ENCODE data around the gene TBCA. TPM values are rescaled to one million over a fixed set of nuclear protein-coding genes. Genes with fewer than 3 reads are reported as not detected.
A peak's percentile ranks its signal among the peaks of the same experiment; 100 is the strongest.

Gene TBCA
- total and polyA plus RNA-seq, 9 of the 15 experiments (the other 6 are each of a cell fraction or from before 2014, with no cell fraction given): 164 to 661 (median 334) TPM

DNA sequence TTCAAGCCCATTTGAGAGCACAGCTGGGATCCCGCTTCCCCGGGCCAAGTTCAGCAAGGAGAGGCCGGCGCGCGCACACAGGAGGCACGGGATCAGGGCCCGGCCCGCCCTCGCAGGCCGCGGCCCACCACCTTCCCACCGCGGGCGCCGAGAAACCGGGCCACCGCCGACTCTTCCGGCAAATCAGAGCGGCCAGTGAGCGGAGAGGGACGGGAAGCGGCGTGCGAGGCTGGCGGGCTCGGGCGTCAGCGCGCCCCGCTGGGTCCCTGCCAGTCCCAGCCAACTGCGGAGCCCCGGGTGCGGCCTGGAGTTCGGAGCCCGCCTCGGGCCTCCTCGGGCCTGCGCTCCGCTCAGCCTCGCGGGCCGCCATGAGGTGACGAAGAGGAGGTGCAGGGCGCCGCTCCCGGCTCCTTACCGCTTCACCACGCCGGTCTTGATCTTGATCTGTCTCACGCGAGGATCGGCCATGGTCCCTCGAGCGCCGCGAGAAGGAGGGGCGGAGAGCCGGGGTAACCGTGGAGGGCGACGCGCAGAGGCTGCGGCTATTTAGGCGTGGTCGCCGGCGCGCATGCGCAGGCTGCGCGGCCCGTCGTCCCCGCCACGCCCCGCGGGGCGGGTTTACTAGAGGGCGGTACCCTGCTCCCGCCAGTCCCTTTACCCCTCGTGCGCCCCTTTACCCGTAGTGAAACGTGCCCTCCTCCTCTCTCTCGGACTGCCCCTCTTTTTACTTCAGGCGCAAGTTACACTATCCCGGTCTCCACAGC lies at the start of gene TBCA (continued):
- TF ChIP-seq GATAD2B (IDR thresholded peaks at IDR 0.05; ENCODE audit: borderline replicate concordance): no peak; the same call in 1 of the 2 replicates
- no peak for TF ChIP-seq ASH1L (IDR thresholded peaks at IDR 0.05; ENCODE audit: borderline replicate concordance, low read depth, partially characterized antibody)
- TF ChIP-seq ARHGAP35 (IDR thresholded peaks at IDR 0.05; ENCODE audit: partially characterized antibody): no peak
- no peak for TF ChIP-seq KDM4B (IDR thresholded peaks at IDR 0.05; ENCODE audit: borderline replicate concordance in 2 of 2, low read depth in 1 of 2)
- TF ChIP-seq, protein P1, sequence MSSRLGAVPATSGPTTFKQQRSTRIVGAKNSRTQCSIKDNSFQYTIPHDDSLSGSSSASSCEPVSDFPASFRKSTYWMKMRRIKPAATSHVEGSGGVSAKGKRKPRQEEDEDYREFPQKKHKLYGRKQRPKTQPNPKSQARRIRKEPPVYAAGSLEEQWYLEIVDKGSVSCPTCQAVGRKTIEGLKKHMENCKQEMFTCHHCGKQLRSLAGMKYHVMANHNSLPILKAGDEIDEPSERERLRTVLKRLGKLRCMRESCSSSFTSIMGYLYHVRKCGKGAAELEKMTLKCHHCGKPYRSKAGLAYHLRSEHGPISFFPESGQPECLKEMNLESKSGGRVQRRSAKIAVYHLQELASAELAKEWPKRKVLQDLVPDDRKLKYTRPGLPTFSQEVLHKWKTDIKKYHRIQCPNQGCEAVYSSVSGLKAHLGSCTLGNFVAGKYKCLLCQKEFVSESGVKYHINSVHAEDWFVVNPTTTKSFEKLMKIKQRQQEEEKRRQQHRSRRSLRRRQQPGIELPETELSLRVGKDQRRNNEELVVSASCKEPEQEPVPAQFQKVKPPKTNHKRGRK (tag; IDR thresholded peaks at IDR 0.05): no peak
- no peak for TF ChIP-seq ZNF274 (IDR thresholded peaks at IDR 0.05; ENCODE audit: borderline replicate concordance, low read depth, low read length)
- no peak; the same call in 1 of the 2 replicates for TF ChIP-seq SMAD3 (CRISPR knock-in tag; conservative IDR thresholded peaks at IDR 0.05)
- TF ChIP-seq, protein P2, sequence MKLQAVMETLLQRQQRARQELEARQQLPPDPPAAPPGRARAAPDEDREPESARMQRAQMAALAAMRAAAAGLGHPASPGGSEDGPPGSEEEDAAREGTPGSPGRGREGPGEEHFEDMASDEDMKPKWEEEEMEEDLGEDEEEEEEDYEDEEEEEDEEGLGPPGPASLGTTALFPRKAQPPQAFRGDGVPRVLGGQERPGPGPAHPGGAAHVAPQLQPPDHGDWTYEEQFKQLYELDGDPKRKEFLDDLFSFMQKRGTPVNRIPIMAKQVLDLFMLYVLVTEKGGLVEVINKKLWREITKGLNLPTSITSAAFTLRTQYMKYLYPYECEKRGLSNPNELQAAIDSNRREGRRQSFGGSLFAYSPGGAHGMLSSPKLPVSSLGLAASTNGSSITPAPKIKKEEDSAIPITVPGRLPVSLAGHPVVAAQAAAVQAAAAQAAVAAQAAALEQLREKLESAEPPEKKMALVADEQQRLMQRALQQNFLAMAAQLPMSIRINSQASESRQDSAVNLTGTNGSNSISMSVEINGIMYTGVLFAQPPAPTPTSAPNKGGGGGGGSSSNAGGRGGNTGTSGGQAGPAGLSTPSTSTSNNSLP (IDR thresholded peaks at IDR 0.05; ENCODE audit: borderline replicate concordance, low read depth, low read length): no peak
- TF ChIP-seq POLR2A (conservative IDR thresholded peaks at IDR 0.05): peak; percentile 89
- TF ChIP-seq TEAD4 (IDR thresholded peaks at IDR 0.05; ENCODE audit: low read length): no peak
- no peak for TF ChIP-seq TEAD4 (CRISPR knock-in tag; IDR thresholded peaks at IDR 0.05; ENCODE audit: borderline replicate concordance)
- peak; percentile 81; the same call in 1 of the 2 replicates for TF ChIP-seq RBM34 (IDR thresholded peaks at IDR 0.05; ENCODE audit: borderline replicate concordance, insufficient read depth, low read length)
- TF ChIP-seq ZNF586 (CRISPR knock-in tag; conservative IDR thresholded peaks at IDR 0.05): no peak; the same call in 1 of the 2 replicates
- TF ChIP-seq TAF1 (IDR thresholded peaks at IDR 0.05; ENCODE audit: control insufficient read depth, extremely low read depth, insufficient read depth, low read length, severe bottlenecking): peak; percentile 66
- no peak for TF ChIP-seq DIDO1 (tag; IDR thresholded peaks at IDR 0.05; ENCODE audit: low read depth)
- TF ChIP-seq BRD9 (IDR thresholded peaks at IDR 0.05; ENCODE audit: low read depth, partially characterized antibody): no peak
- TF ChIP-seq HIVEP1 (CRISPR knock-in tag; IDR thresholded peaks at IDR 0.05): no peak; the same call in 1 of the 2 replicates
- TF ChIP-seq MEIS2 (IDR thresholded peaks at IDR 0.05; ENCODE audit: partially characterized antibody): peak; percentile 89
- TF ChIP-seq, protein P3, sequence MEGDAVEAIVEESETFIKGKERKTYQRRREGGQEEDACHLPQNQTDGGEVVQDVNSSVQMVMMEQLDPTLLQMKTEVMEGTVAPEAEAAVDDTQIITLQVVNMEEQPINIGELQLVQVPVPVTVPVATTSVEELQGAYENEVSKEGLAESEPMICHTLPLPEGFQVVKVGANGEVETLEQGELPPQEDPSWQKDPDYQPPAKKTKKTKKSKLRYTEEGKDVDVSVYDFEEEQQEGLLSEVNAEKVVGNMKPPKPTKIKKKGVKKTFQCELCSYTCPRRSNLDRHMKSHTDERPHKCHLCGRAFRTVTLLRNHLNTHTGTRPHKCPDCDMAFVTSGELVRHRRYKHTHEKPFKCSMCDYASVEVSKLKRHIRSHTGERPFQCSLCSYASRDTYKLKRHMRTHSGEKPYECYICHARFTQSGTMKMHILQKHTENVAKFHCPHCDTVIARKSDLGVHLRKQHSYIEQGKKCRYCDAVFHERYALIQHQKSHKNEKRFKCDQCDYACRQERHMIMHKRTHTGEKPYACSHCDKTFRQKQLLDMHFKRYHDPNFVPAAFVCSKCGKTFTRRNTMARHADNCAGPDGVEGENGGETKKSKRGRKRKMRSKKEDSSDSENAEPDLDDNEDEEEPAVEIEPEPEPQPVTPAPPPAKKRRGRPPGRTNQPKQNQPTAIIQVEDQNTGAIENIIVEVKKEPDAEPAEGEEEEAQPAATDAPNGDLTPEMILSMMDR (IDR thresholded peaks at IDR 0.05 in 2 of 3, conservative IDR thresholded peaks at IDR 0.05 in 1 of 3; ENCODE audit: insufficient read depth in 2 of 3, low read depth in 1 of 3, low read length in 3 of 3): peak in 2 of 3 experiments; percentile 22 to 29; a peak in 4 of 6 replicates
- no peak for TF ChIP-seq SRSF1 (IDR thresholded peaks at IDR 0.05; ENCODE audit: low read depth, low read length)
- TF ChIP-seq KAT8 (IDR thresholded peaks at IDR 0.05; ENCODE audit: low read depth): no peak
- no peak for TF ChIP-seq GABPB2 (CRISPR knock-in tag; conservative IDR thresholded peaks at IDR 0.05)
- no peak for TF ChIP-seq ZC3H8 (IDR thresholded peaks at IDR 0.05)
- no peak for TF ChIP-seq EZH2 (IDR thresholded peaks at IDR 0.05; ENCODE audit: borderline replicate concordance, low read depth, low read length)
- peak; percentile 44; the same call in 1 of the 2 replicates for TF ChIP-seq ZSCAN29 (IDR thresholded peaks at IDR 0.05)
